Pancreas (tissue), 10 donors: ENCODE results near the gene MAGEB2. TPM values are rescaled to one million over a fixed set of nuclear protein-coding genes. Genes with fewer than 3 reads are reported as not detected.
"Not testable (repeated sequence)": the region's sequence is repeated elsewhere in the genome, so short reads cannot be mapped to it uniquely, and the experiment has no call there.

ENCODE experiments used
- ATAC-seq, 4 donors: fragments of 200-7000 bp; cut with Tn5 transposase; one replicate each; pipeline versions ENCODE4 v1.8.0 to v1.9.1; 2020; ENCODE audit warnings: mild to moderate bottlenecking in 4 of 4, moderate library complexity in 4 of 4
- DNase-seq, 6 donors: peaks; one replicate each; pipeline ENCODE4 v3.0.0-alpha.2; 2020
- FAIRE-seq: peaks from 2 replicates; lab custom pipeline; 2012; peaks lifted over from hg19 to GRCh38; lab: Jason Lieb, UNC
- H3K27ac ChIP-seq, 4 donors: fragments of 200-600 bp; sonication (generic); 1 replicate in 3 of 4; 2 replicates in 1 of 4; pipeline versions ENCODE4 v1.5.0 to v1.8.0; 2020
- H3K27me3 ChIP-seq, 4 donors: fragments of 200-600 bp; one replicate each; pipeline ENCODE4 v1.8.0; 2021
- H3K36me3 ChIP-seq, 3 donors: fragments of 200-600 bp; sonication (generic) in 1 of 3; one replicate each; pipeline versions ENCODE4 v1.5.0 to v1.8.0; 2020 to 2021
- H3K4me1 ChIP-seq, 3 donors: fragments of 200-600 bp; one replicate each; pipeline ENCODE4 v1.8.0; 2021
- H3K4me3 ChIP-seq, 4 donors: fragments of 200-600 bp; sonication (generic) in 2 of 4; one replicate each; pipeline versions ENCODE4 v1.5.0 to v1.8.0; 2020 to 2021
- H3K9me3 ChIP-seq, 4 donors: fragments of 200-600 bp; one replicate each; pipeline ENCODE4 v1.8.0; 2021
- WGBS, 2 donors: extraction: QIAGEN DNeasy Blood & Tissue Kit; methylation state at CpG; one replicate each; pipeline ENCODE4 v1.1.7; 2013; 5-methylcytosine and 5-hydroxymethylcytosine counted together
- intact Hi-C, 3 donors: fragments of 100-400 bp; cut with DNase I; formaldehyde crosslinking; loops; one replicate each; pipeline versions ENCODE4 v1.11.1 to v1.14.2; 2022
- polyA plus RNA-seq, 2 donors: library from polyadenylated mRNA; stranded (reverse); fragments of 200-250 nt; gene quantifications; one replicate each; pipeline ENCODE4 v1.2.3, GENCODE V29; 2013
- total RNA-seq, 6 donors: library from RNA; stranded (reverse); fragmentation: NEBNext Ultra II Directional in 4 of 6; extraction: Animal tissue kit (Norgen Biotek cat#: 25700) in 4 of 6; gene quantifications; one replicate each; pipeline versions ENCODE4 v1.2.1 to v1.2.4, GENCODE V29; 2021 to 2023
- TF ChIP-seq, protein P1 (sequence below), 4 donors: fragments of 200-600 bp; sonication (generic) in 3 of 4; IDR thresholded peaks; one replicate each; pipeline versions ENCODE4 v1.5.0 to v1.8.0; 2021; ENCODE audit warnings: antibody characterized with exemption in 4 of 4
- donor health status: healthy with polysubstance abuse.
- donor health status: DM: no; HTN: no; CAD: no; lungs with moderate emphysema.
- donor health status: DM: no; HTN: no; CAD: no.
- donor health status: control.
- donor health status: control.
- donor health status: Bipolar disorder and iron deficiency.
- donor health status: DM: yes; HTN: yes; CAD: no.
- donor health status: DM: no; HTN: no; CAD: no.
- donor health status: DM: no; HTN: no; CAD: no.
- donor health status: DM: yes; HTN: yes; CAD: no.

Gene MAGEB2, protein sequence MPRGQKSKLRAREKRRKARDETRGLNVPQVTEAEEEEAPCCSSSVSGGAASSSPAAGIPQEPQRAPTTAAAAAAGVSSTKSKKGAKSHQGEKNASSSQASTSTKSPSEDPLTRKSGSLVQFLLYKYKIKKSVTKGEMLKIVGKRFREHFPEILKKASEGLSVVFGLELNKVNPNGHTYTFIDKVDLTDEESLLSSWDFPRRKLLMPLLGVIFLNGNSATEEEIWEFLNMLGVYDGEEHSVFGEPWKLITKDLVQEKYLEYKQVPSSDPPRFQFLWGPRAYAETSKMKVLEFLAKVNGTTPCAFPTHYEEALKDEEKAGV
- not detected for total RNA-seq
- not detected for polyA plus RNA-seq

DNA sequence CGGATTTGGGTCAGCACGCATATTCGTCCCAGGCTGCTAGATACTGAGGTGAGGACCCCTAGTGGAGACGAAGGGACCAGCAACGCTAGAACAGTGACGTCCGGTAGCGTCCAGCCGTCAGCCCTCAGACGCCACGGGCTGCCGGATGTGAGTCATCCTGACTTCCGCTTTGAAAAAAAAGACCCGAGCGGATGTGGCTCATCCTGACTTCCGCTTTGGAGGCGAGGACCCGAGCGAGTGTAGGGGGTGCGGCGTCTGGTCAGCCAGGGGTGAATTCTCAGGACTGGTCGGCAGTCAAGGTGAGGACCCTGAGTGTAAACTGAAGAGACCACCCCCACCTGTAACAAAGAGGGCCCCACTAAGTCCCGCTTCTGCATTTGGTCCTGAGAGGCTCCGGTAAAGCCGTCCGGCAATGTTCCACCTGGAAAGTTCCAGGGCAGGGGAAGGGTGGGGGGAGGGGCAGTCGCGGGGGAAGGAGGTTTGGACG, at the start of gene MAGEB2:
TSS of gene MAGEB2 (plus strand) at position 207 of the 487 bp plus-strand sequence. CDS start 3,018 bp downstream, outside the sequence.
- TF ChIP-seq, protein P1, sequence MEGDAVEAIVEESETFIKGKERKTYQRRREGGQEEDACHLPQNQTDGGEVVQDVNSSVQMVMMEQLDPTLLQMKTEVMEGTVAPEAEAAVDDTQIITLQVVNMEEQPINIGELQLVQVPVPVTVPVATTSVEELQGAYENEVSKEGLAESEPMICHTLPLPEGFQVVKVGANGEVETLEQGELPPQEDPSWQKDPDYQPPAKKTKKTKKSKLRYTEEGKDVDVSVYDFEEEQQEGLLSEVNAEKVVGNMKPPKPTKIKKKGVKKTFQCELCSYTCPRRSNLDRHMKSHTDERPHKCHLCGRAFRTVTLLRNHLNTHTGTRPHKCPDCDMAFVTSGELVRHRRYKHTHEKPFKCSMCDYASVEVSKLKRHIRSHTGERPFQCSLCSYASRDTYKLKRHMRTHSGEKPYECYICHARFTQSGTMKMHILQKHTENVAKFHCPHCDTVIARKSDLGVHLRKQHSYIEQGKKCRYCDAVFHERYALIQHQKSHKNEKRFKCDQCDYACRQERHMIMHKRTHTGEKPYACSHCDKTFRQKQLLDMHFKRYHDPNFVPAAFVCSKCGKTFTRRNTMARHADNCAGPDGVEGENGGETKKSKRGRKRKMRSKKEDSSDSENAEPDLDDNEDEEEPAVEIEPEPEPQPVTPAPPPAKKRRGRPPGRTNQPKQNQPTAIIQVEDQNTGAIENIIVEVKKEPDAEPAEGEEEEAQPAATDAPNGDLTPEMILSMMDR (IDR thresholded peaks at IDR 0.05), result no peak
- no peaks in the 10 kb centered on the region for H3K4me1 ChIP-seq
- FAIRE-seq, result no peak
- no peak within 1 kb of the TSS for H3K27ac ChIP-seq
- WGBS, 2 donors, result 76 to 90% methylated on average over 29 of the region's 29 CpGs
- ATAC-seq, result no peak
- H3K9me3 ChIP-seq, result no peaks in the 10 kb centered on the region
- H3K27me3 ChIP-seq, result peaks cover 0 to 3% (median 0%) of the 10 kb centered on the region in 4 donors
- DNase-seq, result no peak
- H3K4me3 ChIP-seq, result no peak within 1 kb of the TSS
- no peaks in the 10 kb centered on the region for H3K36me3 ChIP-seq
- intact Hi-C loops, result no loop called here

DNA sequence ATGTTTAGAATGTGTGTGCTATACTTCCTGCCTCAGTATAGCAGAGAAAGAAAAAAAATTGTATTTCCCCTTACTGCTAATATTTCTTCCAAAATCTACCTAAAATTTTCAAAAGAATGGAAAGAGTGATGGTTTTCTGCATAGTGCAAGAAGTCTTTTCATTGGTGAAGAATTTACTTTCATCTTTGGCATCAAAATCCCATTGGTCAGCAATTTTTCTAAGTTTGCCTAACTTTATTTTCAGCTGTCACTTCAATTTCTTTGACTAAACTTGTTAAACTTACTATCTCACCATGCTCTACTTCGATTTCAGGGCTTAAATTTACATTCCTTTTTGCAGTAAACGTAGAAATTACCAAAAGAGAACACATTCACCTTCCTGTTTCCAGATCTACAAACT, 44.5 kb upstream of the MAGEB2 start:
- WGBS, 2 donors, result 16 to 36% methylated on average over 2 of the region's 2 CpGs
- no peaks in the 10 kb centered on the region for H3K36me3 ChIP-seq
- FAIRE-seq (no peak), DNase-seq (no peak), ATAC-seq (no peak)
- H3K27ac ChIP-seq, result no peak overlapping the region
- H3K4me3 ChIP-seq, result no peak overlapping the region
- H3K27me3 ChIP-seq, result no peaks in the 10 kb centered on the region
- H3K4me1 ChIP-seq, result no peaks in the 10 kb centered on the region
- TF ChIP-seq, protein P1 (IDR thresholded peaks at IDR 0.05), result no peak
- intact Hi-C loops, result no loop called here
- no peaks in the 10 kb centered on the region for H3K9me3 ChIP-seq

DNA sequence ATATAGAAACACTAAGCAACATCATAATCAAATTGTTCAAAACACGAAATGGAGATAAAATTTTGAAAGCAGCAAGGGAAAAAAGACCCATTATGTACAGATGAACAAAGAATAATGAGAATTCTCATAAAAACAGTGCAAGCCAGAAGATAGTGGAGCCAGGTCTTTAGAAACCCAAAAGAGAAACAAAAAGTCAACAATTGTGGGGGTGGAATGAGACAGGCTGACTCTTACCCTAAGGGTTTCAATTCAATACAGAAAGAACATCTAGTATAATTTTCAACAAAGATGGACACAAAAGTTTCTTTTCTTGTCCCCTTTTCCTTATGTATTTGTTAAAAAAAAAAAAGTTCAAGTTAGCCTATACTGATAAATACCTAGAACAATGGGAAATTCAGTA, 34.0 kb upstream of the MAGEB2 start:
- H3K4me1 ChIP-seq, result no peaks in the 10 kb centered on the region
- FAIRE-seq (no peak), DNase-seq (no peak), ATAC-seq (no peak)
- WGBS, 2 donors, result 24 to 30% methylated on average over 1 of the region's 1 CpG
- TF ChIP-seq, protein P1 (IDR thresholded peaks at IDR 0.05), result no peak
- H3K9me3 ChIP-seq, result no peaks in the 10 kb centered on the region
- H3K36me3 ChIP-seq, result no peaks in the 10 kb centered on the region
- no peak overlapping the region for H3K4me3 ChIP-seq
- intact Hi-C loops, result no loop called here
- no peak overlapping the region for H3K27ac ChIP-seq
- peaks cover 0 to 27% (median 0%) of the 10 kb centered on the region in 4 donors for H3K27me3 ChIP-seq

DNA sequence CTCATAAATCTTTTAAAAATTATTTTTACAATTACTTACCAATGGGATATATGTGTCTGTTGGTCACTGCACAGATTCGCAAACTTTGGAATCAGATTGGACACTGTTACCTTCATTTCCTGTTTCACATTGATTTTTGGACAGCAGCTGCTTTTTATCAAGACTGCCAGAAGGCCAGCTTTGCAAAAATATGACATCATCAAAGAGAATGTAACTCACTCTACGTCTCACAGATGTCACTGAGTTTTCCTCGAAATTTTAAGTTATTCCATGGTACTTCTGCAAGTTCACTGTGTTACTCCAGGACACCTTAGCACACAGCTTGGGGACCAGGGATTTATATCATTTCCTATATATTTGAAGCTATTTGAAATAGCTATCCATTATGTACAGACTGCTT, 31.8 kb upstream of the MAGEB2 start:
- no peaks in the 10 kb centered on the region for H3K4me1 ChIP-seq
- H3K9me3 ChIP-seq, result no peaks in the 10 kb centered on the region
- H3K27me3 ChIP-seq, result peaks cover 0 to 12% (median 0%) of the 10 kb centered on the region in 4 donors
- H3K27ac ChIP-seq, result no peak overlapping the region
- intact Hi-C loops, result no loop called here
- DNase-seq (no peak), ATAC-seq (no peak), FAIRE-seq (peak; percentile 49)
- no peak overlapping the region for H3K4me3 ChIP-seq
- WGBS, 2 donors, result 16 to 18% methylated on average over 3 of the region's 3 CpGs
- TF ChIP-seq, protein P1 (IDR thresholded peaks at IDR 0.05), result no peak
- H3K36me3 ChIP-seq, result no peaks in the 10 kb centered on the region

DNA sequence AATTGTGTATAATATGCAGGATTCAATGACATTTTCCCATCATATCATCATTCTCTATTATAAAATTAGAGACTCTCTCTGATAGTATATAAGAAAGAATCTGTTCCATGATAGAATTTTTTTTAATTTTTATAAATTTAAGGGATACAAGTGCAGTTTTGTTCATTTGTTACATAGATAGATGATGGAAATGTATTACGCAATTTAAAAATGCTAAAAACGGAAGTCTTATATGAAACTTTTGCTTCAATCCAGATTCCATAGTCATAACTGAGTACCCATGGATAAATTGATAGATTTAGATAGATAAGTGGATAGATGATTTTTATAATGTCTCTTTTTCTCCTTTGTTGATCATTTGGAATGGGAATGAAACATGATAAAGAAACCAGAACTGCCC, 24.9 kb upstream of the MAGEB2 start:
- Histone ChIP-seq H3K27me3 (peaks cover 0 to 4% (median 0%) of the 10 kb centered on the region in 4 donors), H3K4me3 (no peak overlapping the region), H3K4me1 (no peaks in the 10 kb centered on the region), H3K27ac (no peak overlapping the region), H3K9me3 (no peaks in the 10 kb centered on the region), H3K36me3 (no peaks in the 10 kb centered on the region)
- FAIRE-seq (peak; percentile 76), DNase-seq (no peak), ATAC-seq (no peak)
- TF ChIP-seq, protein P1 (IDR thresholded peaks at IDR 0.05), result no peak
- WGBS, 2 donors, result 78 to 86% methylated on average over 2 of the region's 2 CpGs
- intact Hi-C loops, result no loop called here

DNA sequence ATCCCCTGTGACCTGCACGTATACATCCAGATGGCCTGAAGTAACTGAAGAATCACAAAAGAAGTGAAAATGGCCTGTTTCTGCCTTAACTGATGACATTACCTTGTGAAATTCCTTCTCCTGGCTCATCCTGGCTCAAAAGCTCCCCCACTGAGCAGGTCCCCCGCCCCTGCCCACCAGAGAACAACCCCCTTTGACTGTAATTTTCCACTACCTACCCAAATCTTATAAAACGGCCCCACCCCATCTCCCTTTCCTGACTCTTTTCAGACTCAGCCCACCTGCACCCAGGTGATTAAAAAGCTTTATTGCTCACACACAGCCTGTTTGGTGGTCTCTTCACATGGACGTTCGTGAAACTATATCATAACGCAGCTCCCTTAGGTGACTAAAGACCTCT, 21.5 kb upstream of the MAGEB2 start:
- ATAC-seq, H3K4me3 ChIP-seq, H3K27me3 ChIP-seq, H3K27ac ChIP-seq, H3K9me3 ChIP-seq, H3K36me3 ChIP-seq, intact Hi-C loops, DNase-seq, H3K4me1 ChIP-seq: not testable (repeated sequence)
- 50 to 52% methylated on average over 6 of the region's 6 CpGs for WGBS, 2 donors
- FAIRE-seq, result peak; percentile 56
